ENCODE data around the gene TMEM17. TPM values are rescaled to one million over a fixed set of nuclear protein-coding genes. Genes with fewer than 3 reads are reported as not detected.

Gene TMEM17
- total and polyA plus RNA-seq, 4 experiments from 2014 or later = not detected

- Histone ChIP-seq H3K27ac (ENCODE audit: low read depth, low read length) (no peak overlapping the region), H3K27me3 (ENCODE audit: insufficient read depth, low read length) (no peaks in the 10 kb centered on the region), H3K36me3 (ENCODE audit: insufficient read depth, low read length) (no peaks in the 10 kb centered on the region), H3K4me3 (ENCODE audit: low read length in 2 of 2) (no peak overlapping the region), H3K9me3 (ENCODE audit: control insufficient read depth in 1 of 2, low read length in 2 of 2) (no peaks in the 10 kb centered on the region), H3K4me1 (ENCODE audit: insufficient read depth, low read length) (no peaks in the 10 kb centered on the region)
- no peaks in the 10 kb centered on the region for H3K27me3 Mint-ChIP-seq
- intact Hi-C loops (cut with micrococcal nuclease) = no loop called here
- no peaks in the 10 kb centered on the region for H3K36me3 Mint-ChIP-seq
- ChIA-PET POLR2A (ENCODE audit: partially characterized antibody) (no interaction called here), CTCF (ENCODE audit: partially characterized antibody) (no interaction called here)
- no peak for DNase-seq
- H3K9me3 Mint-ChIP-seq = no peaks in the 10 kb centered on the region
- H3K4me1 Mint-ChIP-seq = no peaks in the 10 kb centered on the region
- no peak overlapping the region for H3K4me3 Mint-ChIP-seq
- no peak overlapping the region for H3K27ac Mint-ChIP-seq
Observed at GRCh38 chr2:62465039-62465740, 40.8 kb downstream of the TMEM17 start.

GRCh38 chr2:62464221-62465007 lies 41.6 kb downstream of the TMEM17 start:
- Histone ChIP-seq H3K9me3 (ENCODE audit: control insufficient read depth in 1 of 2, low read length in 2 of 2) (no peaks in the 10 kb centered on the region), H3K27ac (ENCODE audit: low read depth, low read length) (no peak overlapping the region), H3K4me1 (ENCODE audit: insufficient read depth, low read length) (no peaks in the 10 kb centered on the region), H3K4me3 (ENCODE audit: low read length in 2 of 2) (no peak overlapping the region), H3K27me3 (ENCODE audit: insufficient read depth, low read length) (no peaks in the 10 kb centered on the region), H3K36me3 (ENCODE audit: insufficient read depth, low read length) (no peaks in the 10 kb centered on the region)
- POLR2A ChIA-PET (ENCODE audit: partially characterized antibody) = no interaction called here
- H3K27ac Mint-ChIP-seq = no peak overlapping the region
- intact Hi-C loops (cut with micrococcal nuclease) = no loop called here
- H3K4me3 Mint-ChIP-seq = no peak overlapping the region
- H3K9me3 Mint-ChIP-seq = no peaks in the 10 kb centered on the region
- H3K36me3 Mint-ChIP-seq = no peaks in the 10 kb centered on the region
- peaks cover 0 to under 1% of the 10 kb centered on the region in 2 donors for H3K27me3 Mint-ChIP-seq
- no peak for DNase-seq
- H3K4me1 Mint-ChIP-seq = no peaks in the 10 kb centered on the region
- CTCF ChIA-PET (ENCODE audit: partially characterized antibody) = interaction anchor here (1.2 kb wide), 1 partner anchor 960 kb away, joined by 3 read pairs; no protein-coding TSS in a partner anchor

- Histone ChIP-seq H3K4me3 (ENCODE audit: low read length in 2 of 2) (no peak overlapping the region), H3K27me3 (ENCODE audit: insufficient read depth, low read length) (no peaks in the 10 kb centered on the region), H3K27ac (ENCODE audit: low read depth, low read length) (no peak overlapping the region), H3K36me3 (ENCODE audit: insufficient read depth, low read length) (no peaks in the 10 kb centered on the region), H3K9me3 (ENCODE audit: control insufficient read depth in 1 of 2, low read length in 2 of 2) (no peaks in the 10 kb centered on the region), H3K4me1 (ENCODE audit: insufficient read depth, low read length) (no peaks in the 10 kb centered on the region)
- Mint-ChIP-seq H3K4me1 (no peaks in the 10 kb centered on the region), H3K4me3 (no peak overlapping the region), H3K36me3 (no peaks in the 10 kb centered on the region), H3K9me3 (no peaks in the 10 kb centered on the region), H3K27ac (no peak overlapping the region), H3K27me3 (peaks cover 0 to 2% of the 10 kb centered on the region in 2 donors)
- POLR2A ChIA-PET (ENCODE audit: partially characterized antibody) = no interaction called here
- intact Hi-C loops (cut with micrococcal nuclease) = no loop called here
- DNase-seq = no peak
- CTCF ChIA-PET (ENCODE audit: partially characterized antibody) = interaction anchor here (6.2 kb wide), 1 partner anchor 311 kb away, joined by 207 read pairs; no protein-coding TSS in a partner anchor
Observed at GRCh38 chr2:62462211-62462610, 43.8 kb downstream of the TMEM17 start.

GRCh38 chr2:62461707-62462106 lies 44.3 kb downstream of the TMEM17 start:
- H3K27ac Mint-ChIP-seq = no peak overlapping the region
- POLR2A ChIA-PET (ENCODE audit: partially characterized antibody) = no interaction called here
- no peak for DNase-seq
- H3K36me3 Mint-ChIP-seq = no peaks in the 10 kb centered on the region
- Histone ChIP-seq H3K27me3 (ENCODE audit: insufficient read depth, low read length) (no peaks in the 10 kb centered on the region), H3K4me3 (ENCODE audit: low read length in 2 of 2) (no peak overlapping the region), H3K4me1 (ENCODE audit: insufficient read depth, low read length) (peaks cover 2% of the 10 kb centered on the region), H3K36me3 (ENCODE audit: insufficient read depth, low read length) (no peaks in the 10 kb centered on the region), H3K27ac (ENCODE audit: low read depth, low read length) (no peak overlapping the region), H3K9me3 (ENCODE audit: control insufficient read depth in 1 of 2, low read length in 2 of 2) (no peaks in the 10 kb centered on the region)
- H3K4me3 Mint-ChIP-seq = no peak overlapping the region
- H3K9me3 Mint-ChIP-seq = no peaks in the 10 kb centered on the region
- H3K27me3 Mint-ChIP-seq = peaks cover 0 to 2% of the 10 kb centered on the region in 2 donors
- intact Hi-C loops (cut with micrococcal nuclease) = no loop called here
- CTCF ChIA-PET (ENCODE audit: partially characterized antibody) = interaction anchor here (6.2 kb wide), 1 partner anchor 311 kb away, joined by 207 read pairs; no protein-coding TSS in a partner anchor
- no peaks in the 10 kb centered on the region for H3K4me1 Mint-ChIP-seq

GRCh38 chr2:62461017-62461553 lies 44.9 kb downstream of the TMEM17 start:
- Mint-ChIP-seq H3K4me1 (no peaks in the 10 kb centered on the region), H3K9me3 (no peaks in the 10 kb centered on the region), H3K27me3 (peaks cover 0 to 2% of the 10 kb centered on the region in 2 donors), H3K36me3 (no peaks in the 10 kb centered on the region), H3K27ac (no peak overlapping the region), H3K4me3 (no peak overlapping the region)
- CTCF ChIA-PET (ENCODE audit: partially characterized antibody) = interaction anchor here (6.2 kb wide), 1 partner anchor 312 kb away, joined by 207 read pairs; no protein-coding TSS in a partner anchor
- no peaks in the 10 kb centered on the region for H3K36me3 ChIP-seq (ENCODE audit: insufficient read depth, low read length)
- H3K4me3 ChIP-seq (ENCODE audit: low read length in 2 of 2) = no peak overlapping the region
- peaks cover 4% of the 10 kb centered on the region for H3K4me1 ChIP-seq (ENCODE audit: insufficient read depth, low read length)
- no peaks in the 10 kb centered on the region for H3K27me3 ChIP-seq (ENCODE audit: insufficient read depth, low read length)
- no peak overlapping the region for H3K27ac ChIP-seq (ENCODE audit: low read depth, low read length)
- no peaks in the 10 kb centered on the region for H3K9me3 ChIP-seq (ENCODE audit: control insufficient read depth in 1 of 2, low read length in 2 of 2)
- no peak for DNase-seq
- intact Hi-C loops (cut with micrococcal nuclease) = no loop called here
- POLR2A ChIA-PET (ENCODE audit: partially characterized antibody) = no interaction called here

- POLR2A ChIA-PET (ENCODE audit: partially characterized antibody) = no interaction called here
Observed at GRCh38 chr2:62460175-62460574, 45.8 kb downstream of the TMEM17 start.

DNA sequence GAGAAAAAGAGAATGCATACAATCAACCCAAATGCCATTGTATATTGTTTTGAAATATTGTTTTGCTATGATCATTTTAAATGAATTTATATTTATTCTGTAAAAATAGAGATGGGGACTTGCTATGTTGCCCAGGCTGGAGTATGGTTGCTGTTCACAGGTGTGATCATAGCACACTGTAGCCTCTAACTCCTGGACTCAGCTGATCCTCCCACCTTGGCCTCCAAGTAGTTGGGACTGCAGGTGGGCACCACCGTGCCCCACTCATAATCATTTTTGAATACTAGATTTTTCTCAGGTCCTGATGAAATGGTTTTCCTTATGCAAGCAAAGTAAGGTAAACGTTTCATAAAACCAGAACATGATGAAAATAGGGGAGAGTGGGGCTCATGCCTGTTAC lies 46.3 kb downstream of the TMEM17 start:
- Mint-ChIP-seq H3K4me1 (no peaks in the 10 kb centered on the region), H3K36me3 (no peaks in the 10 kb centered on the region), H3K4me3 (no peak overlapping the region), H3K27me3 (peaks cover 3 to 4% of the 10 kb centered on the region in 2 donors), H3K9me3 (no peaks in the 10 kb centered on the region), H3K27ac (no peak overlapping the region)
- Histone ChIP-seq H3K36me3 (ENCODE audit: insufficient read depth, low read length) (no peaks in the 10 kb centered on the region), H3K4me1 (ENCODE audit: insufficient read depth, low read length) (peaks cover 4% of the 10 kb centered on the region), H3K27me3 (ENCODE audit: insufficient read depth, low read length) (no peaks in the 10 kb centered on the region), H3K4me3 (ENCODE audit: low read length in 2 of 2) (no peak overlapping the region), H3K9me3 (ENCODE audit: control insufficient read depth in 1 of 2, low read length in 2 of 2) (no peaks in the 10 kb centered on the region), H3K27ac (ENCODE audit: low read depth, low read length) (no peak overlapping the region)
- POLR2A ChIA-PET (ENCODE audit: partially characterized antibody) = no interaction called here
- no peak for DNase-seq
- CTCF ChIA-PET (ENCODE audit: partially characterized antibody) = interaction anchor here (0.6 to 6.2 kb wide), 2 partner anchors 313 to 1400 kb away, joined by 3 to 207 read pairs; no protein-coding TSS in a partner anchor
- intact Hi-C loops (cut with micrococcal nuclease) = loop anchor here (5.0 kb wide), 2 partner anchors 1028 to 1403 kb away; no protein-coding TSS in a partner anchor

More at GRCh38 chr2:62460175-62460574, 45.8 kb downstream of the TMEM17 start:
- peaks cover 4% of the 10 kb centered on the region for H3K4me1 ChIP-seq (ENCODE audit: insufficient read depth, low read length)
- intact Hi-C loops (cut with micrococcal nuclease) = no loop called here
- H3K27ac Mint-ChIP-seq = no peak overlapping the region
- no peaks in the 10 kb centered on the region for H3K4me1 Mint-ChIP-seq
- no peaks in the 10 kb centered on the region for H3K9me3 Mint-ChIP-seq
- no peak for DNase-seq
- H3K27me3 ChIP-seq (ENCODE audit: insufficient read depth, low read length) = no peaks in the 10 kb centered on the region
- H3K4me3 ChIP-seq (ENCODE audit: low read length in 2 of 2) = no peak overlapping the region
- CTCF ChIA-PET (ENCODE audit: partially characterized antibody) = interaction anchor here (6.2 kb wide), 1 partner anchor 313 kb away, joined by 207 read pairs; no protein-coding TSS in a partner anchor
- H3K4me3 Mint-ChIP-seq = no peak overlapping the region
- H3K27me3 Mint-ChIP-seq = peaks cover 3 to 4% of the 10 kb centered on the region in 2 donors
- no peak overlapping the region for H3K27ac ChIP-seq (ENCODE audit: low read depth, low read length)
- H3K9me3 ChIP-seq (ENCODE audit: control insufficient read depth in 1 of 2, low read length in 2 of 2) = no peaks in the 10 kb centered on the region
- no peaks in the 10 kb centered on the region for H3K36me3 Mint-ChIP-seq
- H3K36me3 ChIP-seq (ENCODE audit: insufficient read depth, low read length) = no peaks in the 10 kb centered on the region

All from CD4-positive, alpha-beta memory T cell (primary cell).